Neural cell (in vitro differentiated cells): ENCODE results near the gene GDF7.

Experiments
- RAD21 ChIP-seq: fragments of 450-650 bp; conservative IDR thresholded peaks from 2 replicates; pipeline ENCODE4 v1.6.1; 2014; ENCODE audit warnings: antibody characterized with exemption, mild to moderate bottlenecking, moderate library complexity
- REST ChIP-seq: IDR thresholded peaks from 2 replicates; pipeline ENCODE4 v1.6.1; 2012; ENCODE audit warnings: borderline replicate concordance
- TAF1 ChIP-seq: IDR thresholded peaks from 2 replicates; pipeline ENCODE4 v1.6.1; 2012; ENCODE audit warnings: low read depth
- TF ChIP-seq, protein P1 (sequence below): fragments of 450-650 bp; IDR thresholded peaks from 2 replicates; pipeline ENCODE4 v1.5.1; 2014; ENCODE audit warnings: antibody characterized with exemption, mild to moderate bottlenecking, moderate library complexity; ENCODE audit not compliant: poor library complexity, severe bottlenecking

DNA sequence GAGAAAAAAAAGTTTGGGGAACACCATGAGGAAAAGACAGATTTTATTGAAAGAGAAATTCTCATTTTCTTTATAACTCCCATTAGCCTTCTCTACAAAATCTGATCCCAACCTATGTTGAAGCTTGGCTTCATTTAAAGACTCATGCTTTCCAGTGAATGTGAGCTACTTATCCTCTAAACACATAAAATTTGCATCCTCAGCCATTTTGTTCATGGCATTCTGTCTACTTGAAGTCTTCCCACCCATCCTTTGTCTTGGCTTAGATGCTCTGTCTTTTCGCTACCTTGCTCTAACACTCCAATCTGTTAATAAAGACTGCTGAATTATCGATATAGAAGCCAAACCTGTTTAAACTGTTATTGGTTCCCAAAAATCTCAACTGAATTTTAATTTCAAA lies 39.3 kb downstream of the GDF7 start:
- TF ChIP-seq, protein P1, sequence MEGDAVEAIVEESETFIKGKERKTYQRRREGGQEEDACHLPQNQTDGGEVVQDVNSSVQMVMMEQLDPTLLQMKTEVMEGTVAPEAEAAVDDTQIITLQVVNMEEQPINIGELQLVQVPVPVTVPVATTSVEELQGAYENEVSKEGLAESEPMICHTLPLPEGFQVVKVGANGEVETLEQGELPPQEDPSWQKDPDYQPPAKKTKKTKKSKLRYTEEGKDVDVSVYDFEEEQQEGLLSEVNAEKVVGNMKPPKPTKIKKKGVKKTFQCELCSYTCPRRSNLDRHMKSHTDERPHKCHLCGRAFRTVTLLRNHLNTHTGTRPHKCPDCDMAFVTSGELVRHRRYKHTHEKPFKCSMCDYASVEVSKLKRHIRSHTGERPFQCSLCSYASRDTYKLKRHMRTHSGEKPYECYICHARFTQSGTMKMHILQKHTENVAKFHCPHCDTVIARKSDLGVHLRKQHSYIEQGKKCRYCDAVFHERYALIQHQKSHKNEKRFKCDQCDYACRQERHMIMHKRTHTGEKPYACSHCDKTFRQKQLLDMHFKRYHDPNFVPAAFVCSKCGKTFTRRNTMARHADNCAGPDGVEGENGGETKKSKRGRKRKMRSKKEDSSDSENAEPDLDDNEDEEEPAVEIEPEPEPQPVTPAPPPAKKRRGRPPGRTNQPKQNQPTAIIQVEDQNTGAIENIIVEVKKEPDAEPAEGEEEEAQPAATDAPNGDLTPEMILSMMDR = no peak
- TF ChIP-seq REST = no peak
- no peak for TF ChIP-seq RAD21
- no peak for TF ChIP-seq TAF1
